NB4 (cell line): ENCODE data around the gene LSM7.

Experiments
- MYC ChIP-seq: IDR thresholded peaks from 2 replicates; pipeline ENCODE4 v1.6.1; 2011; ENCODE audit warnings: low read depth, low read length
- POLR2A ChIP-seq: IDR thresholded peaks from 2 replicates; pipeline ENCODE4 v1.6.1; 2011; ENCODE audit warnings: mild to moderate bottlenecking; ENCODE audit not compliant: insufficient read length; ENCODE audit errors: extremely low read depth
- TF ChIP-seq, protein P1 (sequence below): IDR thresholded peaks from one replicate; pipeline ENCODE4 v1.5.1; 2012; ENCODE audit warnings: low read depth, low read length
- TF ChIP-seq, protein P2 (sequence below): IDR thresholded peaks from 2 replicates; pipeline ENCODE4 v1.6.1; 2011; ENCODE audit warnings: low read depth, low read length

GRCh38 chr19:2374808-2375207, 46.4 kb upstream of the LSM7 start:
- TF ChIP-seq, protein P1, sequence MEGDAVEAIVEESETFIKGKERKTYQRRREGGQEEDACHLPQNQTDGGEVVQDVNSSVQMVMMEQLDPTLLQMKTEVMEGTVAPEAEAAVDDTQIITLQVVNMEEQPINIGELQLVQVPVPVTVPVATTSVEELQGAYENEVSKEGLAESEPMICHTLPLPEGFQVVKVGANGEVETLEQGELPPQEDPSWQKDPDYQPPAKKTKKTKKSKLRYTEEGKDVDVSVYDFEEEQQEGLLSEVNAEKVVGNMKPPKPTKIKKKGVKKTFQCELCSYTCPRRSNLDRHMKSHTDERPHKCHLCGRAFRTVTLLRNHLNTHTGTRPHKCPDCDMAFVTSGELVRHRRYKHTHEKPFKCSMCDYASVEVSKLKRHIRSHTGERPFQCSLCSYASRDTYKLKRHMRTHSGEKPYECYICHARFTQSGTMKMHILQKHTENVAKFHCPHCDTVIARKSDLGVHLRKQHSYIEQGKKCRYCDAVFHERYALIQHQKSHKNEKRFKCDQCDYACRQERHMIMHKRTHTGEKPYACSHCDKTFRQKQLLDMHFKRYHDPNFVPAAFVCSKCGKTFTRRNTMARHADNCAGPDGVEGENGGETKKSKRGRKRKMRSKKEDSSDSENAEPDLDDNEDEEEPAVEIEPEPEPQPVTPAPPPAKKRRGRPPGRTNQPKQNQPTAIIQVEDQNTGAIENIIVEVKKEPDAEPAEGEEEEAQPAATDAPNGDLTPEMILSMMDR = no peak
- TF ChIP-seq MYC (no peak), POLR2A (no peak)
- TF ChIP-seq, protein P2, sequence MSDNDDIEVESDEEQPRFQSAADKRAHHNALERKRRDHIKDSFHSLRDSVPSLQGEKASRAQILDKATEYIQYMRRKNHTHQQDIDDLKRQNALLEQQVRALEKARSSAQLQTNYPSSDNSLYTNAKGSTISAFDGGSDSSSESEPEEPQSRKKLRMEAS = no peak
